ENCODE measurements around the gene RIC1. TPM values are rescaled to one million over a fixed set of nuclear protein-coding genes. Genes with fewer than 3 reads are reported as not detected.

RIC1 gene
- total and polyA plus RNA-seq, 2 of the 13 experiments (the other 11 are each of a cell fraction or from before 2014, with no cell fraction given), result 18.2 to 19.0 TPM

DNA sequence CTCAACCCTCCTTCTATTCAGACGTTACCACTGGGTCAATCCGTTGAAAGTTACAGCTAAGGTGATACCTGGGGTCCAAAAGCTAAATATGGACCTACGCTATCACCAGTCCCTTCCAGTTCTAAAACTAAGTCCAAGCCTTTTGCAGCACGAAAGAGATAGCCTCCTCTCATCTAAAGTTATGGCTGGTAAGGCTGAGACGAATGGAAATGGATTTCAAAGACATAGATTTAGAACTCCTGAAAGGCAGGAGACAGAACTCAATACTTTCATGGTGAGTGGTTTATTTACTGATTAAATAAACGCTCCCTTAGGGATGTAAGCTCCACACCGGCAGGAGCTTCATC lies 751 bp upstream of the RIC1 start (continued):
- TF ChIP-seq, protein P1, sequence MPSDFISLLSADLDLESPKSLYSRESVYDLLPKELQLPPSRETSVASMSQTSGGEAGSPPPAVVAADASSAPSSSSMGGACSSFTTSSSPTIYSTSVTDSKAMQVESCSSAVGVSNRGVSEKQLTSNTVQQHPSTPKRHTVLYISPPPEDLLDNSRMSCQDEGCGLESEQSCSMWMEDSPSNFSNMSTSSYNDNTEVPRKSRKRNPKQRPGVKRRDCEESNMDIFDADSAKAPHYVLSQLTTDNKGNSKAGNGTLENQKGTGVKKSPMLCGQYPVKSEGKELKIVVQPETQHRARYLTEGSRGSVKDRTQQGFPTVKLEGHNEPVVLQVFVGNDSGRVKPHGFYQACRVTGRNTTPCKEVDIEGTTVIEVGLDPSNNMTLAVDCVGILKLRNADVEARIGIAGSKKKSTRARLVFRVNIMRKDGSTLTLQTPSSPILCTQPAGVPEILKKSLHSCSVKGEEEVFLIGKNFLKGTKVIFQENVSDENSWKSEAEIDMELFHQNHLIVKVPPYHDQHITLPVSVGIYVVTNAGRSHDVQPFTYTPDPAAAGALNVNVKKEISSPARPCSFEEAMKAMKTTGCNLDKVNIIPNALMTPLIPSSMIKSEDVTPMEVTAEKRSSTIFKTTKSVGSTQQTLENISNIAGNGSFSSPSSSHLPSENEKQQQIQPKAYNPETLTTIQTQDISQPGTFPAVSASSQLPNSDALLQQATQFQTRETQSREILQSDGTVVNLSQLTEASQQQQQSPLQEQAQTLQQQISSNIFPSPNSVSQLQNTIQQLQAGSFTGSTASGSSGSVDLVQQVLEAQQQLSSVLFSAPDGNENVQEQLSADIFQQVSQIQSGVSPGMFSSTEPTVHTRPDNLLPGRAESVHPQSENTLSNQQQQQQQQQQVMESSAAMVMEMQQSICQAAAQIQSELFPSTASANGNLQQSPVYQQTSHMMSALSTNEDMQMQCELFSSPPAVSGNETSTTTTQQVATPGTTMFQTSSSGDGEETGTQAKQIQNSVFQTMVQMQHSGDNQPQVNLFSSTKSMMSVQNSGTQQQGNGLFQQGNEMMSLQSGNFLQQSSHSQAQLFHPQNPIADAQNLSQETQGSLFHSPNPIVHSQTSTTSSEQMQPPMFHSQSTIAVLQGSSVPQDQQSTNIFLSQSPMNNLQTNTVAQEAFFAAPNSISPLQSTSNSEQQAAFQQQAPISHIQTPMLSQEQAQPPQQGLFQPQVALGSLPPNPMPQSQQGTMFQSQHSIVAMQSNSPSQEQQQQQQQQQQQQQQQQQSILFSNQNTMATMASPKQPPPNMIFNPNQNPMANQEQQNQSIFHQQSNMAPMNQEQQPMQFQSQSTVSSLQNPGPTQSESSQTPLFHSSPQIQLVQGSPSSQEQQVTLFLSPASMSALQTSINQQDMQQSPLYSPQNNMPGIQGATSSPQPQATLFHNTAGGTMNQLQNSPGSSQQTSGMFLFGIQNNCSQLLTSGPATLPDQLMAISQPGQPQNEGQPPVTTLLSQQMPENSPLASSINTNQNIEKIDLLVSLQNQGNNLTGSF (CRISPR knock-in tag; IDR thresholded peaks at IDR 0.05), result no peak
- TF ChIP-seq KDM4B (CRISPR knock-in tag; IDR thresholded peaks at IDR 0.05) (no peak), ZNF766 (CRISPR knock-in tag; IDR thresholded peaks at IDR 0.05; ENCODE audit: borderline replicate concordance) (no peak), ZNF660 (CRISPR knock-in tag; IDR thresholded peaks at IDR 0.05; ENCODE audit: borderline replicate concordance, low read depth) (no peak), STAG1 (CRISPR knock-in tag; IDR thresholded peaks at IDR 0.05) (no peak), RXRA (CRISPR knock-in tag; IDR thresholded peaks at IDR 0.05) (no peak), ZNF780A (CRISPR knock-in tag; IDR thresholded peaks at IDR 0.05) (no peak), ZNF441 (CRISPR knock-in tag; IDR thresholded peaks at IDR 0.05; ENCODE audit: borderline replicate concordance) (no peak), KLF16 (CRISPR knock-in tag; IDR thresholded peaks at IDR 0.05) (0 out of 4 replicates have a peak, but pooled peaks of 1 of the 2 experiments have one; percentile 15), REL (CRISPR knock-in tag; conservative IDR thresholded peaks at IDR 0.05) (0 out of 2 replicates have a peak, but pooled peaks have one; percentile 6), ZNF44 (CRISPR knock-in tag; IDR thresholded peaks at IDR 0.05) (no peak), WIZ (CRISPR knock-in tag; IDR thresholded peaks at IDR 0.05) (no peak), ATRX (CRISPR knock-in tag; IDR thresholded peaks at IDR 0.05; ENCODE audit: borderline replicate concordance) (no peak), SKI (IDR thresholded peaks at IDR 0.05; ENCODE audit: partially characterized antibody) (no peak), SRSF1 (optimal IDR thresholded peaks at IDR 0.05; ENCODE audit: low read depth, low read length) (no peak)
- TF ChIP-seq, protein P2, sequence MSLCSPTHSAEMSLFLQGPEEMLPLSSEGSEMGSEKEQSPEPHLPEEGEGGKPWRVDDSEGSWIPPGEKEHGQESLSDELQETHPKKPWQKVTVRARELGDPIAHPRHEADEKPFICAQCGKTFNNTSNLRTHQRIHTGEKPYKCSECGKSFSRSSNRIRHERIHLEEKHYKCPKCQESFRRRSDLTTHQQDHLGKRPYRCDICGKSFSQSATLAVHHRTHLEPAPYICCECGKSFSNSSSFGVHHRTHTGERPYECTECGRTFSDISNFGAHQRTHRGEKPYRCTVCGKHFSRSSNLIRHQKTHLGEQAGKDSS (CRISPR knock-in tag; IDR thresholded peaks at IDR 0.05; ENCODE audit: borderline replicate concordance, low read depth), result 0 out of 2 replicates have a peak, but pooled peaks have one; percentile 1
- TF ChIP-seq, protein P3, sequence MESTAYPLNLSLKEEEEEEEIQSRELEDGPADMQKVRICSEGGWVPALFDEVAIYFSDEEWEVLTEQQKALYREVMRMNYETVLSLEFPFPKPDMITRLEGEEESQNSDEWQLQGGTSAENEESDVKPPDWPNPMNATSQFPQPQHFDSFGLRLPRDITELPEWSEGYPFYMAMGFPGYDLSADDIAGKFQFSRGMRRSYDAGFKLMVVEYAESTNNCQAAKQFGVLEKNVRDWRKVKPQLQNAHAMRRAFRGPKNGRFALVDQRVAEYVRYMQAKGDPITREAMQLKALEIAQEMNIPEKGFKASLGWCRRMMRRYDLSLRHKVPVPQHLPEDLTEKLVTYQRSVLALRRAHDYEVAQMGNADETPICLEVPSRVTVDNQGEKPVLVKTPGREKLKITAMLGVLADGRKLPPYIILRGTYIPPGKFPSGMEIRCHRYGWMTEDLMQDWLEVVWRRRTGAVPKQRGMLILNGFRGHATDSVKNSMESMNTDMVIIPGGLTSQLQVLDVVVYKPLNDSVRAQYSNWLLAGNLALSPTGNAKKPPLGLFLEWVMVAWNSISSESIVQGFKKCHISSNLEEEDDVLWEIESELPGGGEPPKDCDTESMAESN (CRISPR knock-in tag; conservative IDR thresholded peaks at IDR 0.05), result 0 out of 2 replicates have a peak, but pooled peaks have one; percentile 35
- TF ChIP-seq, protein P4, sequence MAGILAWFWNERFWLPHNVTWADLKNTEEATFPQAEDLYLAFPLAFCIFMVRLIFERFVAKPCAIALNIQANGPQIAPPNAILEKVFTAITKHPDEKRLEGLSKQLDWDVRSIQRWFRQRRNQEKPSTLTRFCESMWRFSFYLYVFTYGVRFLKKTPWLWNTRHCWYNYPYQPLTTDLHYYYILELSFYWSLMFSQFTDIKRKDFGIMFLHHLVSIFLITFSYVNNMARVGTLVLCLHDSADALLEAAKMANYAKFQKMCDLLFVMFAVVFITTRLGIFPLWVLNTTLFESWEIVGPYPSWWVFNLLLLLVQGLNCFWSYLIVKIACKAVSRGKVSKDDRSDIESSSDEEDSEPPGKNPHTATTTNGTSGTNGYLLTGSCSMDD (CRISPR knock-in tag; IDR thresholded peaks at IDR 0.05), result no peak
- TF ChIP-seq, protein P5, sequence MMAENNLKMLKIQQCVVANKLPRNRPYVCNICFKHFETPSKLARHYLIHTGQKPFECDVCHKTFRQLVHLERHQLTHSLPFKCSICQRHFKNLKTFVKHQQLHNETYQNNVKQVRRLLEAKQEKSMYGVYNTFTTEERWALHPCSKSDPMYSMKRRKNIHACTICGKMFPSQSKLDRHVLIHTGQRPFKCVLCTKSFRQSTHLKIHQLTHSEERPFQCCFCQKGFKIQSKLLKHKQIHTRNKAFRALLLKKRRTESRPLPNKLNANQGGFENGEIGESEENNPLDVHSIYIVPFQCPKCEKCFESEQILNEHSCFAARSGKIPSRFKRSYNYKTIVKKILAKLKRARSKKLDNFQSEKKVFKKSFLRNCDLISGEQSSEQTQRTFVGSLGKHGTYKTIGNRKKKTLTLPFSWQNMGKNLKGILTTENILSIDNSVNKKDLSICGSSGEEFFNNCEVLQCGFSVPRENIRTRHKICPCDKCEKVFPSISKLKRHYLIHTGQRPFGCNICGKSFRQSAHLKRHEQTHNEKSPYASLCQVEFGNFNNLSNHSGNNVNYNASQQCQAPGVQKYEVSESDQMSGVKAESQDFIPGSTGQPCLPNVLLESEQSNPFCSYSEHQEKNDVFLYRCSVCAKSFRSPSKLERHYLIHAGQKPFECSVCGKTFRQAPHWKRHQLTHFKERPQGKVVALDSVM (CRISPR knock-in tag; IDR thresholded peaks at IDR 0.05), result no peak
